Lower leg skin (tissue), 3 donors: ENCODE results near the gene ANKS1A.

Experiments used
- POLR2A ChIP-seq, 2 donors: fragments of 450-650 bp; IDR thresholded peaks; one replicate each; pipeline ENCODE4 v1.6.1; 2016 to 2017; ENCODE audit warnings: antibody characterized with exemption in 2 of 2, mild to moderate bottlenecking in 1 of 2, moderate library complexity in 1 of 2
- TF ChIP-seq, protein P1 (sequence below), 3 donors: fragments of 450-650 bp; IDR thresholded peaks; one replicate each; pipeline ENCODE4 v1.5.1; 2016; ENCODE audit warnings: antibody characterized with exemption in 3 of 3, mild to moderate bottlenecking in 3 of 3, moderate library complexity in 2 of 3

DNA sequence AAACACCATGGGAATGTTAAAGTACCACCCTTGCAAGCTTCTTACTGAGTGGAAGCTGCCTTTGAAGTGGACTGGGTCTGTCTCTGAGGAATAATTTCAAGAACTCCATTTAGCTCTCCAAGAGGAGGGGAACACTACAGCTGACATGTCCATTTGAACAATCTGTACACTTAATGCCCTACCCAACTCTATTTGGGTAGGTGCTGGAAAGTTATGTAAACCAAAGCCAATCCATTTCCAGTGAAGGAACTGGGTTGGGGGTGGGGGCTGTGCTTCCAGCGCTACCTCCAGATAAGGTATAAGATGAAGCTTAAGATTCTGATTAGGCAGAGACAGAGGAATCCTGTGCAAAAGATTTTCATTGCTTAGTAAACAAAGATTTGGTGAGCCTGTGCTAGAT is 130.1 kb downstream of the ANKS1A start:
- TF ChIP-seq, protein P1, sequence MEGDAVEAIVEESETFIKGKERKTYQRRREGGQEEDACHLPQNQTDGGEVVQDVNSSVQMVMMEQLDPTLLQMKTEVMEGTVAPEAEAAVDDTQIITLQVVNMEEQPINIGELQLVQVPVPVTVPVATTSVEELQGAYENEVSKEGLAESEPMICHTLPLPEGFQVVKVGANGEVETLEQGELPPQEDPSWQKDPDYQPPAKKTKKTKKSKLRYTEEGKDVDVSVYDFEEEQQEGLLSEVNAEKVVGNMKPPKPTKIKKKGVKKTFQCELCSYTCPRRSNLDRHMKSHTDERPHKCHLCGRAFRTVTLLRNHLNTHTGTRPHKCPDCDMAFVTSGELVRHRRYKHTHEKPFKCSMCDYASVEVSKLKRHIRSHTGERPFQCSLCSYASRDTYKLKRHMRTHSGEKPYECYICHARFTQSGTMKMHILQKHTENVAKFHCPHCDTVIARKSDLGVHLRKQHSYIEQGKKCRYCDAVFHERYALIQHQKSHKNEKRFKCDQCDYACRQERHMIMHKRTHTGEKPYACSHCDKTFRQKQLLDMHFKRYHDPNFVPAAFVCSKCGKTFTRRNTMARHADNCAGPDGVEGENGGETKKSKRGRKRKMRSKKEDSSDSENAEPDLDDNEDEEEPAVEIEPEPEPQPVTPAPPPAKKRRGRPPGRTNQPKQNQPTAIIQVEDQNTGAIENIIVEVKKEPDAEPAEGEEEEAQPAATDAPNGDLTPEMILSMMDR (IDR thresholded peaks at IDR 0.05): no peak
- TF ChIP-seq POLR2A (IDR thresholded peaks at IDR 0.05): no peak
